Stimulated activated memory B cell treated with anti-CD40 and anti-IgM and Interleukin-4, amounts not matched to agents 10 μg/mL and 1 μg/mL and 100 μg/mL, for 72 hours (primary cell): Measurements from ENCODE around the gene TMEM151B.
"Not testable (repeated sequence)": the region's sequence is repeated elsewhere in the genome, so short reads cannot be mapped to it uniquely, and the experiment has no call there.

Source experiments
- ATAC-seq: fragments of 150-1000 bp; cut with Tn5 transposase; 2 replicates; pipeline ENCODE4 v1.10.0; 2021
- H3K27ac Mint-ChIP-seq: one replicate; pipeline ENCODE4 v1.8.0; 2022; ENCODE audit warnings: mild to moderate bottlenecking, mixed read lengths
- H3K27me3 Mint-ChIP-seq: one replicate; pipeline ENCODE4 v1.8.0; 2022; ENCODE audit warnings: mixed read lengths
- H3K36me3 Mint-ChIP-seq: one replicate; pipeline ENCODE4 v1.8.0; 2022; ENCODE audit warnings: mixed read lengths
- H3K4me1 Mint-ChIP-seq: one replicate; pipeline ENCODE4 v1.8.0; 2022; ENCODE audit warnings: mixed read lengths
- H3K4me3 Mint-ChIP-seq: one replicate; pipeline ENCODE4 v1.8.0; 2022; ENCODE audit warnings: mild to moderate bottlenecking, moderate library complexity, mixed read lengths
- H3K9me3 Mint-ChIP-seq: one replicate; pipeline ENCODE4 v1.8.0; 2022; ENCODE audit warnings: mixed read lengths

Gene TMEM151B

DNA sequence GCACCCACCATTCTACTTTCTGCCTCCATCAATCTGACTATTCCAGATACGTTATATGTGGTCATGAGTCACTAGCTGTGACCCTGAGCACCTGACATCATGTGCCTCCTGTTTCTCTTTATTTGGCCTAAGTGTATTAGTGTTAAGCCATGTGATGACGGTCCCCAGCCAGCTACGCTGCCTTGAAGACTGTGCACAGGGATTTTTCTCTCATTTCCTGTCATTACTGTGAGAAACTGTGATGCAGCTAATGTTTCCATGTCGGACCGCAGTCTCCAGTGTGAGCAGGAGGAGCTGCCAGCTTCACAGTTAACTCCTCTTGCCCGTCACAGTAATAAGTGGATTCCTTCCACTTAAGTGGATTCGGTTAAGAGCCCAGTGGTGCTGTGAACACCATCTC is 62.3 kb downstream of the TMEM151B start:
- Mint-ChIP-seq H3K9me3 (no peaks in the 10 kb centered on the region), H3K4me3 (no peak overlapping the region), H3K27ac (no peak overlapping the region), H3K36me3 (no peaks in the 10 kb centered on the region), H3K4me1 (no peaks in the 10 kb centered on the region), H3K27me3 (peaks cover 48% of the 10 kb centered on the region)
- no peak for ATAC-seq

DNA sequence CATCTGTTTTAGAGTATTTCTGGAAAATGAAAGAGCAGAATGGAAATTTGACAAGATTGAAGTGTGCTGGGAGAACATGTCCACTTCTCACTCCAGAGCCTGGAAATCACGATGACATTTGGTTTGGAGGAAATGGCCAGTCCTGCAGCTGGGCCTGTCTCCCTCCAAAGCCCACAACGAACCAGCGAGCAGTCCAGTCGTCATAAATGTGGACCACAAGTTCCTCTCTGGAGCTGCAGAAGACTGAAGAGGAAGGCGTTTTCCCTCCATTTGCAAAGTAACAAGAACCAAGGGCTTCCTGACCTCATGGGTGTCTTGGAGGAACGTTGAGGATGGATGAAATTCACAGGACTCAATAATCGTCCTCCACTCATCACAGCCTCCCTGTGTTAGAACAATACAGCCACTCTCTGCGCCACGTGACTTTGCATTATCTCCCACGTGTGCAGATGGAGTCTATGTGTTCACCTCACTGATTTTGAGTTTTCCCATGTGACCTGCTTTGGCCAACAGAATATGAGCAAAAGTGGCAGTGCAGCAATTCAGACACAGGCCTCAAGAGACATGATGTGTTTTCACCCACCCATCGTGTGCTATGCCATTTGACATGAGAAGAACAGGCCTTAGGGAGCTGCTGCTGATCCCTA is 63.1 kb downstream of the TMEM151B start:
- Mint-ChIP-seq H3K27ac (no peak overlapping the region), H3K9me3 (no peaks in the 10 kb centered on the region), H3K27me3 (peaks cover 51% of the 10 kb centered on the region), H3K4me1 (no peaks in the 10 kb centered on the region), H3K4me3 (no peak overlapping the region), H3K36me3 (no peaks in the 10 kb centered on the region)
- ATAC-seq: no peak

DNA sequence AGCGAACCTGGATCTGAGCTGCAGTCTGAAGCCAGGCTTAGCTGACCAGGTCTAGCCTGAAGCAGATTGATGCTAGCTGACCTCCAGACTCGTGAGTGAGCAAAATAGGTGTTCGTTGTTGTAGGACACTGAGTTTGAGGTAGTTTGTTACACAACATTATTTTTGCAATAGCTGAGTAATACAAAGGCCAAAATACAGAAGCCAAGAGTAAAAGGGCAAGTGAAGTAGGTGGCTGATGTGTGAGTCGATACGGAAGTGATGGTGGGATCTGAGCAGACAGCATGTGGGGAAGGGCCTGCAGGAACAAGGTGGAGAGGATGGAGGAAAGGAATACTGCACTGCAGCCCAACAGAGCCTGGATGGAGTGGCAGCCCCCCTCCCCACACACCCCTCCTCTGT is 63.7 kb downstream of the TMEM151B start:
- Mint-ChIP-seq H3K27me3 (peaks cover 49% of the 10 kb centered on the region), H3K9me3 (no peaks in the 10 kb centered on the region), H3K4me3 (no peak overlapping the region), H3K4me1 (no peaks in the 10 kb centered on the region), H3K27ac (no peak overlapping the region), H3K36me3 (no peaks in the 10 kb centered on the region)
- no peak for ATAC-seq

DNA sequence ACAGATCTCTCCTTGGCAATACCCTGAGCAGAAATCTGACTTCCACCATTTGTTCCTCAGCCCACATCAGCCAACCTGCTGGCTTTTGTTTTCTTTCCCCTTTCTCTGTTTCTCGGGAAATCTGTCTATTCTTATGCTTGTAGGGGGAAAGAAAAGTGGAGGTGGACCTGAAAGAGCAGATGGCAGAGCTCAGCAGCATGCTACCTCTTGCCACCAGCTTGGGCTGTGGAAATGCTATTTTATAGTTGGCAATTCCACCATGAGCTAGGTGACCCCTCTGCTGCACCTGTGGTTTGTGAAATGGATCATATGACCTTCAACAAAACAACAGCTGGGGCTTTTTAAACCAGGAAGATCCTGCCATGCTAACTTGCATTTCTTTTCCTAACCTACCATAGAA is 65.4 kb downstream of the TMEM151B start:
- H3K27ac Mint-ChIP-seq: no peak overlapping the region
- H3K36me3 Mint-ChIP-seq: no peaks in the 10 kb centered on the region
- H3K9me3 Mint-ChIP-seq: no peaks in the 10 kb centered on the region
- ATAC-seq: no peak
- peaks cover 32% of the 10 kb centered on the region for H3K27me3 Mint-ChIP-seq
- H3K4me1 Mint-ChIP-seq: no peaks in the 10 kb centered on the region
- H3K4me3 Mint-ChIP-seq: no peak overlapping the region

DNA sequence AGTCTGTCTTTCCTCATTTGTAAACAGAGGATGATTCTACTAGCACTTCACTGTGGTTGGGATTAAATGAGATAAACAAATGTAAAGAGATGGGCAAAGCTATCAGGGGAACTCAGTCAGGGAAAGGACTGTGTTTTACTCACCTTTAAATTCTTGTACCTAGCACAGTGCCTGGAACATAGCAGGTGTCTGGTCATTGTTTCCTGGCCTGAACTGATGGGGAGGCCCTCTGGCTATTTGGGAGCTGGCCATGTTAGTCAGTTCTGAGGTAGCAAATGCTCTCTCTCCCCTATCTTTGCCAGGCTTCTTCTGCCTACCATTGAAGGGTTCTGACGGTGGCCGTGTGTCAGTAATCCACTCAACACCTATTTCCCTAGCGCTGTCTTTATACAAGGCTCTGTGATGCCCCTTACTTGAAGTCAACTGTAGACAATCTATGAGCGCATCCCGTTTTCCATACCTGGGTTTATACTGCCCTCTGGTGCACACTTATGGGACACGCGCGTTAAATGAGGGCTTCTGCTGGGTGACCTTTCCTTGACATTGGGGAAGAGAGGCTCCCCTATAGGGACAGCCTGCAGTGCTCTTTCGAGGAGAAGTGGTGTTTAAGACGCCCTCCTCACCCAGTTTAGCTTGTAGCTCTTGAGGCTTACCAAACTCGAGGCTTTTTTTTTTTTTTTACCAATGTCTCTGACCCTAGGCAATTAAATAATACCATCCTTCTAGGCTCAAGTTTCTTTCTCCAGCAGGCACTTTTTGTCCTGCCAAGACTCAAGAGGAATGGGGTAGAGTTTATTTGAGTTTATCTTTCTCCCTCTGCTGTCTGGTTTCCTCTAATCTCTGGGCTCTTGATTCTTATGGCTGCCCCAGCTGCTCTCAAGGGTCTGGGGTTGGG is 68.2 kb downstream of the TMEM151B start:
- no peaks in the 10 kb centered on the region for H3K36me3 Mint-ChIP-seq
- no peak overlapping the region for H3K4me3 Mint-ChIP-seq
- H3K4me1 Mint-ChIP-seq: no peaks in the 10 kb centered on the region
- ATAC-seq: peak; percentile 83
- H3K27ac Mint-ChIP-seq: no peak overlapping the region
- H3K9me3 Mint-ChIP-seq: no peaks in the 10 kb centered on the region
- H3K27me3 Mint-ChIP-seq: peaks cover 34% of the 10 kb centered on the region

DNA sequence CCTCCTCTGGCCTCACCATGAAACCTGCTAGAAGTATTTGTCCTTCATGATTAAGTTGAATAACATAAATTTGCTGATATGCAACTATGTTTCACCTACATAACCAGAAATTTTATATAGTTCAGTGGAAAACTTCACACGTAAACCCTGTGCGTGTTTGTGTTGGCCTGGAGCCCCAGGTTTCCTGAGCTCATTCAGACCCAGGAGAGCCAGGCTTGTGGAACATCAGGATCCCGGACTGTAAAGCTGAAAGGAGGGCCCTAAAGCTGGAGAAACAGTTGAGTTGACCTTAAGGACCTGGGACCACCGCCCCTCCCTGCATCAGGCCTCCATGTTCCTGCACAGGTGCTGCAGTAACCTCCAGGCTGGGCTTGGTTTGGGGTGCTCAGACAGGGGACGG is 69.1 kb downstream of the TMEM151B start:
- no peak for ATAC-seq
- H3K9me3 Mint-ChIP-seq: no peaks in the 10 kb centered on the region
- H3K4me3 Mint-ChIP-seq: no peak overlapping the region
- H3K27me3 Mint-ChIP-seq: peaks cover 42% of the 10 kb centered on the region
- no peak overlapping the region for H3K27ac Mint-ChIP-seq
- no peaks in the 10 kb centered on the region for H3K36me3 Mint-ChIP-seq
- no peaks in the 10 kb centered on the region for H3K4me1 Mint-ChIP-seq

DNA sequence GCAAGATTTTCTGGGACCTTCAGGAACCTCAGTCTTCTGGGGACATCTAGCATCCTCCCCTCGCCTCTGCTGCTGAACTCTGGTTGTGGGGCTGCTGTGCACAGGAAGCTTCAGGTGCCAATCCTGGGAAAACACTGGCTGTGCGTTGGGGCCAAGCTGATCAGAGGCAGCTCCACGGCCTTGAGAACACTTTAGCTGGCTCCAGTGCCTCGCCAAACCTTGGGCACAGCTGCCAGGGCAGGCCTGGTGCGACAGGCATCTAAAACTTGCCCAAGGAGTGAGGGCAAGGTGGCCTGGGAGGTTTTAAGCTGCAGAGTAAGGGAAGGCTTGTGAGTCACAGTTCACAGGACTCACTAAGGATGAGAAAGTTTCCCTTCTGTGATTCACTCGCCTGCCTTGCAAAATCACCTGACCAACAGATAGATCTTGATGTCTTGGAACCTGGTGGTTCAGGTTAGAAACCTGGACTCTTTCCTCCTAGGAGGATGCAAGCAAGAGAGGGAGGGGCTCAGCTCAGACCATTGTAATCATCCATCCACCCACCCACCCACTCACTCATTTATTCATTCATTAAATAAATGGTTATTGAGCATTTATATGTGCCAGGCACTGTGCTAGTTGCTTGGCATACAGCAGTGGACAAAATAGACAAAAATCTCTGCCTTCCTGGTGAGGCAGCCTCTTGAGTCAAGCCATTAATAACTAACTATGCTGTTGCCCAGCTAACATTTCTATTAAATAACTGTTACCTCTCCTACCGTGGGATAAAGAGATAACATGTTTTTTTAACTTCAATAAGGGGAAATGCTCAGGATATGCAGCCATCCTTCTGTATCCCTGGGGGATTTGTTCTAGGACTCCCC is 69.7 kb downstream of the TMEM151B start:
- ATAC-seq: no peak
- Mint-ChIP-seq H3K4me1 (no peaks in the 10 kb centered on the region), H3K4me3 (no peak overlapping the region), H3K27ac (no peak overlapping the region), H3K36me3 (no peaks in the 10 kb centered on the region), H3K27me3 (peaks cover 49% of the 10 kb centered on the region), H3K9me3 (no peaks in the 10 kb centered on the region)

DNA sequence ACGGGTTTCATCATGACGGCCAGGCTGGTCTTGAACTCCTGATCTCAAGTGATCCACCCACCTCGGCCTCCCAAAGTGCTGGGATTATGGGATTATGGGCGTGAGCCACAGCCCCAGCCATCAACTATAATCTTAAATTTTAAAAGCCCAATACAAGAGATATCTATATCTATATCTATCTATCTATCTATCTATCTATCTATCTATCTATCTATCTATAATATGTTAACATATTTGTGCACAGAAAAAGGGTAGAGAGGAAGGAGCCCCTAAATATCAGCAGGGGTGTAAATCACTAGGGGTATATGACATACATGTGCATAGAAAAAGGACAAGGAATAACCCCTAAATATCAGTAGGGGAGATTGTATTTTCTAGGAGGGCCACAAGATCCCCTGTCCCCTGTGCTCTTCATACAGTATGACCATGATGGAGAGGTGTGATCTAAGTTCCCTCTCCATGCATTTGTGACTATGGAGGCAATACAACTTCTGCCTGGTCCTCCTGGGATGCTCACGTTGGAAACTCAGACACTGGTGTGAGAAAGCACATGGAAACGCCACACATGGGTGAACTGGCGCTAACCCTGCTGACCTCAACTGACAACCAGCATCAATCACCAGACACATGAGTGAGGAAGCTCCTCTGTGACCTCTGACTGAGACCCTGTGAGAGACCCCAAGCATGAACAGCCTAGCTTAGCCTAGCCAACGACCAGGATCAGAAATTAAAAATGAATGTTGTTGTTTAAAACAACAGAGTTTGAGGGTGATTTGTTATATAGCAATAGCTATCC is 71.0 kb downstream of the TMEM151B start:
- no peaks in the 10 kb centered on the region for H3K36me3 Mint-ChIP-seq
- H3K9me3 Mint-ChIP-seq: no peaks in the 10 kb centered on the region
- no peak for ATAC-seq
- H3K27ac Mint-ChIP-seq: no peak overlapping the region
- no peaks in the 10 kb centered on the region for H3K4me1 Mint-ChIP-seq
- H3K4me3 Mint-ChIP-seq: no peak overlapping the region
- H3K27me3 Mint-ChIP-seq: peaks cover 54% of the 10 kb centered on the region

DNA sequence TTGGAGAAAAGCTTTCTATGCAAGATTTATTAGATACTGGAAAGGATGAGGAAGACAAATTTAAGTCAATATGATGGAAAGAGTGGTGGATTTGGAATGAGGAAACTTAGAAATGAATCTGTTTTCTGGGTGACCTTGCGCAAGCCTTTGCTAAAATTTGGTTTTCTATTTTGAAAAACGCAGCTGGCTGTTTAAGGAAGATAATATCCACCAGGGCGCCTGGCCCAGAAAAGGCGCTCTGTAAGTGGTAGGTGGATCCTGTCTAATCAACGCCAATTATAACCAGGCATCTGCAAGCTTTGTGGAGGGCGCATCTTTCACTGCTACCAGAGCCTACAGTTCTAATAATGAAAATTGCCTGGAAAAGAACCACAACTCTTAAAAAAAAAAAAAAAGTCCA is 71.8 kb downstream of the TMEM151B start:
- Mint-ChIP-seq H3K27me3 (peaks cover 52% of the 10 kb centered on the region), H3K4me3 (no peak overlapping the region), H3K9me3 (no peaks in the 10 kb centered on the region), H3K4me1 (no peaks in the 10 kb centered on the region), H3K36me3 (no peaks in the 10 kb centered on the region), H3K27ac (no peak overlapping the region)
- no peak for ATAC-seq

DNA sequence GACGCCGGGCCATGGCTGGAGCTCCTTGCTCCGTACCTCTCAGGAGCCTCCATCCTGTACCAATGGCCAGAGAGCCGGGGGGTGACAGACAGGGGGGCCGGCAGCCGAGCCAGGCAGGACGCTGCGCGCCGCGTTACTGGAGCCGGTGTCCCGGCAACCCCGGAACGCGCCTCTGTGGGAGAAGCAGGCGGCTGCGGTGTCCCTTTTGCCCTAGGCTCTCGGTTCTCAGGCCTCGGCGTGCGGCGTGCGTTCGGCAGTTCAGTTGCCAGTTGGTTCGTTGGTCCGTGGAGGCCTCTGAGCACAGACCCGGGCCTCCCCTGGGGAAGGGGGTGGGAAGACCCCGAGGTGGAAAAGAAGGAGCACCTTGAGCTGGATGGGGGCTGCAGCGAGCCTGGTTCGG is 72.2 kb downstream of the TMEM151B start, which contains the start of gene SPATS1:
TSS of gene SPATS1 (plus strand) at position 162 of the 400 bp plus-strand sequence. CDS start 446 bp downstream, outside the sequence.
- Mint-ChIP-seq H3K4me3 (no peak within 1 kb of the TSS), H3K27ac (no peak within 1 kb of the TSS), H3K27me3 (peaks cover 47% of the 10 kb centered on the region), H3K9me3 (no peaks in the 10 kb centered on the region), H3K36me3 (no peaks in the 10 kb centered on the region), H3K4me1 (no peaks in the 10 kb centered on the region)
- no peak for ATAC-seq

DNA sequence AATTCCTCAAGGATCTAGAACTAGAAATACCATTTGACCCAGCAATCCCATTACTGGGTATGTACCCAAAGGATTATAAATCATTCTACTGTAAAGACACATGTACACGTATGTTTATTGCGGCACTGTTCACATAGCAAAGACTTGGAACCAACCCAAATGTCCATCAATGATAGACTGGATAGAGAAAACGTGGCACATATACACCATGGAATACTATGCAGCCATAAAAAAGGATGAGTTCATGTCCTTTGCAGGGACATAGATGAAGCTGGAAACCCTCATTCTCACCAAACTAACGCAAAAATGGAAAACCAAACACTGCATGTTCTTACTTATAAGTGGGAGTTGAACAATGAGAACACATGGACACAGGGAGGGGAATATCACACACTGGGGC is 76.6 kb downstream of the TMEM151B start:
- not testable (repeated sequence) for H3K9me3 Mint-ChIP-seq, ATAC-seq, H3K4me3 Mint-ChIP-seq, H3K36me3 Mint-ChIP-seq, H3K27ac Mint-ChIP-seq, H3K4me1 Mint-ChIP-seq
- peaks cover 36% of the 10 kb centered on the region for H3K27me3 Mint-ChIP-seq

DNA sequence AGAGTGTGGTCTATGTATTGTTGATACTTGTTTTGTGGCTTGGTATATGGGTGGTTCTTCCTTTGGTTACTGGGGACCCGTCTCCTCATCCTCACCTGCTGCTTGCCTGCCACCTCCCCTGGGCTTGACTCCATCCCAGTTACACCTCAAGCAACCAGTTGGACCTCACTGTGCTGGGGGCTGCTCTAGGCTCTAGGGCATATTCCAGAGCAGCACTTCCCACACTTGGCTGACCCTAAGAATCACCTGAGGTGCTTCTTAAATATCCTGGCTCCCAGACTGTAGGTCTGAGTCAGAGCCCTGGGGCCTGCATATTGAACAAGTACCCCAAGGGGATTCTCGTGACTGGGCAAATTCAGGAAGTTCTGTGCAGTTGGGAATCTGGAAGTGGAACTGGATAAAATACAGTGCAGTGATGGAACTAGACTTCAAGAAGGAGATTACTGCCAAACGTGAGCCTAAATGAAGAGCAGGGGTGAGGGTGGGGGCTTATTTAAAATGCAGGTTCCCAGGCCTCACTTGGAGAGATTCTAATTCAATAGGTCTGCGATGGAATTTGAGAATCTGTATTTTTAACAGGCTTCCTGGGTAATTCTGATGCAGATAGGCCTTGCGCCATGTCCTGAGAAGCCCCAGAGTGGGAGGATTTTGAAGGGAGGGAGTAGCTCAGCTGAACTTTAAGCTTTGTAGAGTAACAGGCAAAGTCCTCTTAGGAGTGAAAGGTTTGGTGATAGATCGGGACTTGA is 79.8 kb downstream of the TMEM151B start:
- H3K27ac Mint-ChIP-seq: no peak overlapping the region
- H3K9me3 Mint-ChIP-seq: no peaks in the 10 kb centered on the region
- H3K4me3 Mint-ChIP-seq: no peak overlapping the region
- H3K36me3 Mint-ChIP-seq: no peaks in the 10 kb centered on the region
- no peak for ATAC-seq
- peaks cover 4% of the 10 kb centered on the region for H3K27me3 Mint-ChIP-seq
- no peaks in the 10 kb centered on the region for H3K4me1 Mint-ChIP-seq

DNA sequence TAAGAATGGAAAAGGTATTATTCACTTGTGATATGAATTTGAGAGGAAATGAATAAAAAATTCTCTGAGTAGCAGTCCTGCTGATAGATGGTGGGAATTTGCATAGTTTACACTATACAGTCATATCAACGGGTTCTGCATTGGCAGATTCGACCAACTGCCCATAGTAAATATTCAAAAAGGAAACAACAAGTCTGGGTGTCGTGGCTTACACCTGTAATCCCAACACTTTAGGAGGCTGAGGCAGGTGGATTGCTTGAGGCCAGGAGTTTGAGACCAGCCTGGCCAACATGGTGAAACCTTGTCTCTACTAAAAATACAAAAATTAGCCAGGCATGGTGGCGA is 80.4 kb downstream of the TMEM151B start:
- H3K4me3 Mint-ChIP-seq: not testable (repeated sequence)

DNA sequence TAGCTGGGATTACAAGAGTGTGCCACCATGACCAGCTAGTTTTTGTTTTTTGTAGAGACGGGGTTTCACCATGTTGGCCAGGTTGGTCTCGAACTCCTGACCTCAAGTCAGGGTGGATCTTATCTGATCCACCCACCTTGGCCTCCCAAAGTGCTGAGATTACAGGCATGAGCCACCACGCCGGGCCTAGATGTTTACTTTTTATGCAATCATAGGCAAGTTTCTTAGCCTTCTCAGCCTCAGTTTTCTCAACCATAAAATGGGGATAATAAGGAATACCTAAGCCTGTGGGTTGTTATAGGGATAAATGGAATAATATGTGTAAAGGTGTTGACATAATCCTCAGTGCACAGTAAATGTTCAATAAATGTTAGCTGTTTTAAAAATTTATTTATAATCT is 82.0 kb downstream of the TMEM151B start:
- Mint-ChIP-seq H3K27ac (no peak overlapping the region), H3K27me3 (peaks cover 16% of the 10 kb centered on the region), H3K4me3 (no peak overlapping the region), H3K4me1 (no peaks in the 10 kb centered on the region), H3K9me3 (peaks cover 11% of the 10 kb centered on the region), H3K36me3 (no peaks in the 10 kb centered on the region)
- no peak for ATAC-seq

More for the DNA sequence above, 80.4 kb downstream of the TMEM151B start:
- H3K27me3 Mint-ChIP-seq, H3K4me1 Mint-ChIP-seq, ATAC-seq, H3K27ac Mint-ChIP-seq, H3K9me3 Mint-ChIP-seq, H3K36me3 Mint-ChIP-seq: not testable (repeated sequence)
